NCI-H2196 treated with DMSO at 0.1 percent for 48 hours (cell line): ENCODE measurements around the gene RGS5.

Experiments used
- DNase-seq: peaks from one replicate; lab custom pipeline; 2025; ENCODE audit not compliant: unreplicated experiment; lab: John Stamatoyannopoulos, UW

RGS5 gene

DNA sequence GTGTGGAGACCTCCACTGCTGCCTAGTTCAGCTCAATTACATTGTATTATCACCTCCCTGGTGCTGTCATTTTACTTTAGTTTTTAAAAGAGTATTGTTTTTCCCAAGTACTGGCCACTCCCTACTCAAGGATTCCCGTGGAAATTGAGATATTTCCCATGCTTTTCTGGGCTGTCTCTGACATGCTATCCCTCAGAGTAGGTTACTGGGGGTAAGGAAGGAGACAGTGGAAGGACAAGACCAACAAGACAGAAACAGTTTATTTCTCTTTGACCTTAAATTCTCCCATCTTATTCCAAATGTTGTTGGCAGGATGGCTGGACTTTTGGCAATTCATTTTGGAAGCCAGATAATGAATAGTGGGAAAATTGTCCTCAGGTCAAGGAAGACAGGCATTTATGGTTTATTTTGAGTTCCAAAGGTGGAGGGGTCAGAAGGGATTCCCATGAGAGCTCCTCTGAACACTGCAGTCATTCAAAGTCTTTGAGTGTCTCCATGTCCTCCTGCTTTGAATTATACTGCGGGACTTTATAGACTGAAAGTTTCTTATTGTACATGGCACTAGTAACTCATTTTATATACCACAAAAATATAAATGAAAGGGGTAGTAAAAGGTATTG lies 20.3 kb downstream of the RGS5 start:
- DNase-seq = no peak

- no peak for DNase-seq
Observed at GRCh38 chr1:163178628-163179027, 24.1 kb downstream of the RGS5 start.

DNA sequence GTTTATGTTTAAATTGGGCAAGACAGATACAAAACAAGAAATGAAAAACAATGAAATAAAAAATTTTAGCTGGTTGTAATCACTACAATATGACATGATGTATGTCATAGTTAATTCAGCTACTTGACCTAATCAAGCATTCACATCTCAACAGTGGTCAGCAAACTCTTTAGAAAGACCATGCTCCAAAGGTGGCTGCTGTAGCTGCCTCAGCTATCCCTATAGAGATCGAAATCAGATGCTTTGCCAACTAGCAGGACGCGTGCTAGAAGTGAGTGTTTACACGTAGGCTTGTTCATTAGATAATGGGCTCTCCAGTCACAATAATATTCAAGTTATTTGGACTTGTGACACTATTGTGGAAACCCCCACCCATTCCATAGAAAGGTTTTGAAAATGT lies 25.9 kb downstream of the RGS5 start:
- DNase-seq = no peak

DNA sequence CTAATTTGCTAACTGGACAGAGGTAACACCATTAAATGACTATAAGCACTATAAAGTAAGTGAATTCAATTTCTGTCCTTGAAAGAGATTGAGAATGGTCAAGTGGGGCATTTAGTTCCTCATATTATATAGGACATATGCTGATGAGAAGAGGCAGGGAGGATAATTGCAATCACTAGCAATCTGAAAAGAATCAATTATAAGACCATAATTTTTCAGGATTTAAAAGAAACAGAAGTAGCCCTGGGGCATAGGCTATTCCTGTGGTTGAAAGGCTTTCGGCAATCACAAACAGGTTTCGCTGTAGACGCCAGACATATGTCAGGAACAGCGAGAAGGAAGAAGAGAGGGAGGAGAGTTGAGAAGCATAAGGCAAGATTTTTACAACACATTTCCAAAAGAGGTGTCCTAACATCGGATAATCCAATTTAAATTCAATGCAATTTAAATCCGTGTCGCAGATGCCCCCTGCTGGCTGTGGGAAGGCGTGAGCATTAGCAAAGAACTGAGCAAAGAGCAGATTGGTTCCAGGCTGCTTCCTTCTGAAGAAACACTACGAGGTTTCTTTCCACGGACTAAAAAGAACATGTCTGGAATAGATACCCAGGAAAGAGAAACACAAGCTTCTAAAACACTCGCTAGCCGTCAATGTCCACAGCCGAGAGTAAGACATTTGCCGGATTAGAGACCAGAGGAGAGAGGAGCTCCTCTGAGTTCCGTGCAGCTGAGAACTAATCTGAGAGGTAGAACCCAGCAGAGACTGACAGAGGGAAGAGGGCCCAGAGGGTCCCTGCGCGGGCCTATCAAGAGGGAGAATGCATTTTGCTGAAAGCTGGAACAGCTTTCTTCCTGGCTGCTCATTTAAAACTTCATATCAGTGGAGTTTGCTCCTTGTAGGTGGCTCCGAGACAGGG lies 27.9 kb downstream of the RGS5 start:
- DNase-seq = peak; percentile 15

GRCh38 chr1:163173121-163173520 lies 29.6 kb downstream of the RGS5 start:
- no peak for DNase-seq

DNA sequence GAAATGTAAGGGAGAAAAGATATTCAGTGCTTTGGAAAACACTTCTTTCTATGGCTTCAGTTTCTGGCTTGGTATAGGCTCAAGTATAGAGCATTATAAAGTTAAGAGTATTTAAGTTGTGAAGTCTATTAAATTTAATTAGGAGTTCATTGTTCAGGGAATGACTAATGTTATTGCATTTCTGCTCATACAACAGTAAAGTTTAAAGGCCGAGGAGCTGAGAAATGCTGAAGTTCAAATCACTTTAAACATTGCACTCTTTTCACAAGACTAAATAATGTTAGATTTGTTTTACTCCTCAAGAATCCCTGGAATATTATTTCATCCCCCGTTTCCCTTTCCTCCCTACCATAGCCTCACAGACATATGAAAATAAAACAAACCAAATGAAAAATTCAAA lies 30.1 kb downstream of the RGS5 start:
- DNase-seq = no peak

DNA sequence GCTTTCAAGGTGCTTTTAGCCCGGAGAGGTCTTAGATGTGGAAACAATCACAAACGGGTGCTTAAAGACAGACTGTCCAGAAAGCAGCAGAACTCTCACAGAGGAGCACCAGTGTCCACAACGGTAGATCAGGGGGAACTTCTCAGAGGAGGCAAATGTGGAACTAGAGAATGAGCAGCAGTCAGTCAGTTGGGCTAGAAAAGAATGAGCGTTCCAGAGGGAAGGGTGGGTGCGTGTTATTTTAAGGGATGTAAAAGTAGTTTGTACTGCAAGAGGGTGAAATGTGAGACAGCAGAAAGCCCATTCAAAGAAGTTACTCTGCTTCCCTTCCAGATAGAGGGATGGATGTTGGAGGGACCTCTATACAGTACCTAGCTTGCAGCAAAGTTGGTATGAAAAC lies 30.9 kb downstream of the RGS5 start:
- no peak for DNase-seq

GRCh38 chr1:163170975-163171676 lies 31.6 kb downstream of the RGS5 start:
- no peak for DNase-seq

DNA sequence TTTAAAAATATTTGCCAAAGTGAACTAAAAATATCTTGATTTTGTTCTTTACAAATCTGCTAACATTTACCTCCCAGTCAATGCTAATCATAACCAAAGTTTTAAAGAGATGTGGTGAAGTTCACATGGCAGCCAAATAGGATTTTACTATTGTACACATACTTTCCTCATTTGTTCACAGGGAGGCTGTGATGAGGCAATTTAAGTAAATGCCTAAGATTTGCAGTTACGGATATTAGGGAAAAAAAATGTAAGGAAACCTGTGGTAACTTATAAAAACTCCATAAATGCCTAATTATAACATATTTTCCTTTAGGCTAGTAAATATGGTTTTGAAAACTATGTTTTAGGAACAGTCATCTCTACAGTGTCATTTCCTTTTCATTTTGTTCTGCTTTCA lies 32.4 kb downstream of the RGS5 start:
- no peak for DNase-seq

- no peak for DNase-seq
Observed at GRCh38 chr1:163169553-163169952, 33.2 kb downstream of the RGS5 start.

DNA sequence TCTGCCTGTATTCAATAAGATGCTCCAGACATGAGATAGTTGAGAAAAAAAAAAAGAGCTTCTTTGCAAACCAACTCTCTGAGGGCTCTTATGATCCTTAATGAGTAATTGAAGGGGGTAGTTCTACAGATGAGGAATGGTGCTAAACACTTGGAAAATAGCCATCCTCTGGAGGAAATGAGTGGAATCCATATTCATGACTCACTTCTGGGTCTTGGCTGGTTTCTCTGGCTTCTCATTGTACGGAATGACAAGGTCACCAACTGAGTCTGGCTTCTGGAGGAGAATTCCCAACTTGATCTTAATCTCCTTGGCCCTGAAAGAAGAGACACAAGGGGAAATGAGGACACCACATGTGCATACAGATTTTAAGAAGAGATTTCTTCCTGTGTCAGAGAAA lies 34.7 kb downstream of the RGS5 start:
- peak; percentile 26 for DNase-seq

GRCh38 chr1:163166886-163167555 lies 35.7 kb downstream of the RGS5 start:
- DNase-seq = no peak

DNA sequence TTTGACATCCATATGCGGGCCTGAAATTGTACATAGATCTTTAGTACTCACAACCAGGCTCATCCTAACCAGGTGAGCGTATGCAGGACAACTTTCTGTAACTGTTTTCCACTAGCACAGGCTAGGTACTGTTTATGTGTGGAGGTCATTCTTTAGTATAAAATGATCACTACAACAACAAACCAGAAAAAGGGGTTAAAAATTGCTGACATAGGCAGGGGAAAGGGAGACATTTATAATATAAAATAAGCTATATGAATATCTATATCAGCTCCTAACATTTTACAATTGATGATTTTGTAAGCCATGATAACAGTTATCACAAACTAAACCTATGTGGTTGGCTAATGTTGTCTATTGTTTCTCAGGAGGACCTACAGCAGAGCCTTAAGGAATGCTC lies 37.6 kb downstream of the RGS5 start:
- no peak for DNase-seq

- no peak for DNase-seq
Observed at GRCh38 chr1:163163881-163164582, 38.7 kb downstream of the RGS5 start.

- DNase-seq = no peak
Observed at GRCh38 chr1:163163163-163163562, 39.6 kb downstream of the RGS5 start.

DNA sequence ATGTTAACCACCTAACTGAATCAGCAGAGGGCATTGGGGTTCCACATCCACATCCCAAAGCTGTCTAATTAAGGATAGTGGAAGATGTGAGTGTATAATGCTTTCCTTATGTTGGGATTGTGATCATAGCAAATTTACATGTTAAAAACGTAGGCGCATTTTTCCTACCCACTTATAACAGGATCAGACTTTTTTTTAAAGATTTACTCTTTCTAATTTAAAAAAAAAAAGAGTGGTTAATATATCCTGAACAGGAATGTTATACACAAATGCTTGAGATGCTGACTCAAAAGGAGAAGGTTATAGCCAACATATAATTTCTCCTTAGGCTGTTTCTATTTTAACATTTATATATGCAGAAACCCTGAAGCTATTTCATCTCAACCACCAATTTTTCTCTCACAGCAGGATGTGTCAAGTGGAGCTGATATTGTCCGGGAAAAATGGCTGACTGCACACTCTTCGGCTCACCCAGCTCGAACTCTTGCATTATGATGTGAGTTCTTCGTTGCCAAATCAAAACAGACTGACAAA lies 40.3 kb downstream of the RGS5 start:
- no peak for DNase-seq

GRCh38 chr1:163161841-163162240 lies 40.9 kb downstream of the RGS5 start:
- DNase-seq = no peak

DNA sequence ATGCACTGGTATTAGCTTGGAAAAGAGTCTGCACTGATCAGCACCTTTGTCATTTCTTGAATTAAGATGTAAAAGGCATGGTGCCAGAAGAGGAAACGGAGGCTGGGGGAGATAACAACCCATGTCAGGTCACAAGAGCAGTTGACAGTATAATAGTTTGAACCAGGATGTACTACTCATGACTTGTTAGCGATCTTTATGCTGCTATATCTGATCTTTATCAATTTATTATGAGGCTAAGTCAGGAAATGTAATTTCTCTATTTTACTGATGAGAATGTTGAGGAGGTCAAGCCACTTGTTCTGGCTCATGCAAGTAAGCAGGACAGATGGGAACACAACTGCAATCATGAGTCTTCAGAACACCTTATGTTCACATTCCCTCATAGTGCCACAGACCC lies 41.4 kb downstream of the RGS5 start:
- no peak for DNase-seq

- DNase-seq = no peak
Observed at GRCh38 chr1:163155606-163156005, 47.1 kb downstream of the RGS5 start.

DNA sequence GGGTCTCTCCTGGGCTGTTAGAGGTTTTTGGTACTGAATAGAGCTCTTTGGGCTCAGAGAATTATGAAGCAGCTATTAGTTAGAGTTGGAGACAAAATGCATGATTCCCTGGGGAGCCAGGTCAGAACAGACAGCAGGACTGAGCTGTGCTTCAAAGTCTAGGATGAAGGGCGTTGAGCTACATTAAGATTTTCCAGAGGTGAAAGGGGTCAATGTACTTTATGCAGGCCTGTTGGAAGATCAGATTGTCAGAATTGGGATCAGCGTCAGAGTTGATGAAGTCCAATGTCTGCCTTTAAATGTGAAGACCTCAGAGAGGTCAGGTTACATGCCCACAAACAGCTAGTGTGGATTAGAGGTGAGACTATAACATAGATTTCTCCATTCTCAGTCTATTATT lies 53.8 kb downstream of the RGS5 start:
- no peak for DNase-seq

DNA sequence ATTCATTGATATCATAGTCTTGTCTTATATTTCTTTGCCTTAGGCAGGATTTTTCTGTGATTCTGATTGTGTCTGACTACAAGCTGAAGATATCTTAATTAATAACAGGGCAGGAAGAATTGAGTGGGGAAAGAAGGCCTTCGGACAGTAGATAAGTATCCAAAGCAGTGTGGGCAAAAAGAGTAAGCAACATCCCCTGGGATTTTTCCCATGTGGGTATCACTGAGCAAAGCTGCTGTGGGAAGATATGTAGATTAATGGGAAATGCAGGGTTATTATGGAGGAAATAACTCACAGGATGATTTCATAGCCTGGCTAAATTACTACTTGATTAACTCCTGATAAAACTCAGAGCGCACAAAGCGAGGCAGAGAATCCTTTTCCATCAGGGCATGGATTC lies 55.7 kb downstream of the RGS5 start:
- no peak for DNase-seq
